GM18502 (cell line): ENCODE data around the gene MALSU1.

ENCODE experiments used
- ATAC-seq: cut with Tn5 transposase; IDR thresholded peaks from one replicate; pipeline ENCODE4 v1.9.1; 2021; ENCODE audit warnings: mild to moderate bottlenecking; ENCODE audit not compliant: unreplicated experiment, poor library complexity

Gene MALSU1

GRCh38 chr7:23357190-23358093 lies 58.3 kb downstream of the MALSU1 start:
- ATAC-seq, result no peak

- ATAC-seq, result no peak
Observed at GRCh38 chr7:23358152-23358674, 59.1 kb downstream of the MALSU1 start.
